H9 (cell line): Measurements from ENCODE around the gene TSR1. TPM values are rescaled to one million over a fixed set of nuclear protein-coding genes. Genes with fewer than 3 reads are reported as not detected.

ENCODE experiments used
- DNase-seq: peaks from one replicate; pipeline ENCODE4 v3.0.0-alpha.2; 2017
- H2AFZ ChIP-seq: one replicate; pipeline ENCODE4 v1.6.1; 2013; ENCODE audit warnings: mild to moderate bottlenecking, low read length, control low read depth, moderate library complexity
- H2AK5ac ChIP-seq: 2 replicates; pipeline ENCODE4 v1.6.1; 2013; ENCODE audit warnings: low read length, control low read depth, mixed read lengths; ENCODE audit not compliant: insufficient read length
- H2BK120ac ChIP-seq: one replicate; pipeline ENCODE4 v1.6.1; 2013; ENCODE audit warnings: low read depth, mild to moderate bottlenecking, low read length, control low read depth, inconsistent platforms; ENCODE audit not compliant: poor library complexity, severe bottlenecking
- H2BK12ac ChIP-seq: 2 replicates; pipeline ENCODE4 v1.6.1; 2013; ENCODE audit warnings: low read length, control low read depth, mixed read lengths, low read depth; ENCODE audit not compliant: insufficient read length
- H2BK15ac ChIP-seq: 2 replicates; pipeline ENCODE4 v1.6.1; 2013; ENCODE audit warnings: low read depth, low read length, control low read depth
- H2BK20ac ChIP-seq: one replicate; pipeline ENCODE4 v1.6.1; 2013; ENCODE audit warnings: low read depth, mild to moderate bottlenecking, low read length, control low read depth, inconsistent platforms; ENCODE audit not compliant: poor library complexity, severe bottlenecking
- H2BK5ac ChIP-seq: 2 replicates; pipeline ENCODE4 v1.6.1; 2013; ENCODE audit warnings: low read length, control low read depth, mixed read lengths; ENCODE audit not compliant: insufficient read length
- H3K14ac ChIP-seq: 2 replicates; pipeline ENCODE4 v1.6.1; 2013; ENCODE audit warnings: low read length, control low read depth; ENCODE audit not compliant: insufficient read depth
- H3K18ac ChIP-seq: 2 replicates; pipeline ENCODE4 v1.6.1; 2013; ENCODE audit warnings: low read depth, mild to moderate bottlenecking, mixed read lengths, low read length, control low read depth; ENCODE audit not compliant: insufficient read length
- H3K23ac ChIP-seq: 2 replicates; pipeline ENCODE4 v1.6.1; 2013; ENCODE audit warnings: low read length, control low read depth, mixed read lengths, low read depth; ENCODE audit not compliant: insufficient read length
- H3K23me2 ChIP-seq: 2 replicates; pipeline ENCODE4 v1.6.1; 2013; ENCODE audit warnings: low read depth, mild to moderate bottlenecking, mixed read lengths, low read length, control low read depth; ENCODE audit not compliant: insufficient read length, poor library complexity, severe bottlenecking
- H3K27ac ChIP-seq: 2 replicates; pipeline ENCODE4 v1.5.1; 2013; ENCODE audit warnings: low read length, control low read depth, mixed read lengths, low read depth; ENCODE audit not compliant: insufficient read length
- H3K27me3 ChIP-seq: 2 replicates; pipeline ENCODE4 v1.6.1; 2013; ENCODE audit warnings: low read length, control low read depth, inconsistent platforms; ENCODE audit not compliant: insufficient read depth
- H3K4ac ChIP-seq: 2 replicates; pipeline ENCODE4 v1.6.1; 2013; ENCODE audit warnings: low read depth, mild to moderate bottlenecking, control low read depth, inconsistent platforms, low read length, moderate library complexity
- H3K4me1 ChIP-seq: 2 replicates; pipeline ENCODE4 v1.6.1; 2013; ENCODE audit warnings: low read length, control low read depth, inconsistent platforms; ENCODE audit not compliant: insufficient read depth
- H3K4me2 ChIP-seq: 2 replicates; pipeline ENCODE4 v1.6.1; 2013; ENCODE audit warnings: low read length, control low read depth, mixed read lengths; ENCODE audit not compliant: insufficient read length, insufficient read depth
- H3K56ac ChIP-seq: 2 replicates; pipeline ENCODE4 v1.6.1; 2013; ENCODE audit warnings: low read depth, mild to moderate bottlenecking, mixed read lengths, low read length, control low read depth; ENCODE audit not compliant: insufficient read length
- H3K79me1 ChIP-seq: 2 replicates; pipeline ENCODE4 v1.6.1; 2013; ENCODE audit warnings: low read depth, mild to moderate bottlenecking, moderate library complexity, low read length, control low read depth, inconsistent platforms; ENCODE audit not compliant: insufficient read depth, poor library complexity, severe bottlenecking
- H3K79me2 ChIP-seq: 2 replicates; pipeline ENCODE4 v1.6.1; 2013; ENCODE audit warnings: low read length, control low read depth, inconsistent platforms; ENCODE audit not compliant: insufficient read depth
- H3K9ac ChIP-seq: 2 replicates; pipeline ENCODE4 v1.6.1; 2013; ENCODE audit warnings: low read length, control low read depth, mixed read lengths; ENCODE audit not compliant: insufficient read length; ENCODE audit errors: extremely low read depth
- H3K9me3 ChIP-seq: one replicate; pipeline ENCODE4 v1.6.1; 2013; ENCODE audit warnings: low read depth, low read length, inconsistent platforms; ENCODE audit not compliant: control insufficient read depth
- H3T11ph ChIP-seq: one replicate; pipeline ENCODE4 v1.6.1; 2013; ENCODE audit warnings: mild to moderate bottlenecking, low read length, control low read depth, inconsistent platforms
- H4K20me1 ChIP-seq: one replicate; pipeline ENCODE4 v1.6.1; 2013; ENCODE audit not compliant: control insufficient read depth, insufficient read length, insufficient read depth
- H4K5ac ChIP-seq: 2 replicates; pipeline ENCODE4 v1.6.1; 2013; ENCODE audit warnings: low read depth, mild to moderate bottlenecking, mixed read lengths, low read length, control low read depth; ENCODE audit not compliant: insufficient read length
- H4K8ac ChIP-seq: replicated peaks from 2 replicates; pipeline ENCODE4 v1.6.1; 2013; ENCODE audit warnings: low read length, control low read depth, mixed read lengths, low read depth; ENCODE audit not compliant: insufficient read length
- H4K91ac ChIP-seq: 2 replicates; pipeline ENCODE4 v1.6.1; 2013; ENCODE audit warnings: low read depth, mild to moderate bottlenecking, moderate library complexity, mixed read lengths, low read length, control low read depth; ENCODE audit not compliant: insufficient read length
- H3K27ac Mint-ChIP-seq, 3 experiments: 2 replicates in 2 of 3; 3 replicates in 1 of 3; pipeline ENCODE4 v1.8.0; 2020 to 2021; ENCODE audit warnings: mixed read lengths in 3 of 3, mild to moderate bottlenecking in 1 of 3, moderate library complexity in 1 of 3
- H3K27me3 Mint-ChIP-seq: 2 replicates; pipeline ENCODE4 v1.8.0; 2021; ENCODE audit warnings: low read depth, mild to moderate bottlenecking, moderate library complexity, mixed read lengths
- H3K36me3 Mint-ChIP-seq, 3 experiments: 2 replicates in 2 of 3; 3 replicates in 1 of 3; pipeline ENCODE4 v1.8.0; 2020 to 2021; ENCODE audit warnings: low read depth in 3 of 3, mixed read lengths in 3 of 3; ENCODE audit not compliant: insufficient read depth in 1 of 3
- H3K4me1 Mint-ChIP-seq, 2 experiments: 2 replicates each; pipeline ENCODE4 v1.8.0; 2020; ENCODE audit warnings: mixed read lengths in 2 of 2
- H3K4me3 Mint-ChIP-seq, 2 experiments: 2 replicates in 1 of 2; 3 replicates in 1 of 2; pipeline ENCODE4 v1.8.0; 2020 to 2021; ENCODE audit warnings: mild to moderate bottlenecking in 2 of 2, mixed read lengths in 2 of 2, moderate library complexity in 1 of 2
- H3K9me3 Mint-ChIP-seq, 2 experiments: 2 replicates in 1 of 2; 3 replicates in 1 of 2; pipeline ENCODE4 v1.8.0; 2020; ENCODE audit warnings: mild to moderate bottlenecking in 2 of 2, mixed read lengths in 2 of 2, moderate library complexity in 1 of 2
- WGBS: extraction: QIAGEN DNeasy Blood & Tissue Kit; methylation state at CpG from one replicate; pipeline ENCODE4 v1.1.7; 2013; ENCODE audit warnings: missing lambda C conversion rate, low lambda C conversion rate, mixed read lengths; ENCODE audit not compliant: insufficient read length; ENCODE audit errors: extremely low coverage; 5-methylcytosine and 5-hydroxymethylcytosine counted together
- total RNA-seq: library from RNA; stranded (reverse); gene quantifications from 2 replicates; pipeline ENCODE4 v1.2.1, GENCODE V29; 2021
- TF ChIP-seq, protein P1 (sequence below): fragments of 200-600 bp; sonication (generic); conservative IDR thresholded peaks from 3 replicates; pipeline ENCODE4 v1.8.0; 2021; ENCODE audit warnings: antibody characterized with exemption, mild to moderate bottlenecking

The TSR1 gene
- total RNA-seq, 1 experiment from 2014 or later, result 81.1 TPM

DNA sequence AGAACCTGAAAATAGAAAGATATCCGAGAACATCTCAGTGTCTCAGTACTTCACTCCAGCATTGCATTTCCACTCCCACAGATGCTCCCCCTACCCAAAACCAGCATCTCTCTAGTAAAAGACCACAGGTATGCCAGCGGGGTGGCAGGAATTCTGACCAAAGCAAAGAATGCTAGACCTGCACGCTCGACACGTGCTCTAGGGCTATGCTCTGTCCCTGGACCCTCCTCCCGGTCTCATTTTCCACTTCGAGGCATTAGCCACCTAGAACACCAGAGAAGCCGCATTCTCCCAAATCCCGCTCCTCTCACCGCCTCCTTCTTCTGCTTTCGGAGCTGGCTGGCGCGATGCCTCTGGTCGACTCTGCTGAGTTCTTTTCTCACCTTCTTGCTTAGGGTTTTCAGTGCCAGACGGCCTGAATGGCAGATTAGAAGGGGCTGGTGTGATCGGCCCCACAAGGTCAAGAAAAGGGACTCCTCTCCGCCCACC, 487 bp downstream of the TSR1 start:
- Histone ChIP-seq H3K4me1 (peaks cover 3% of the 10 kb centered on the region; the same call in 1 of the 2 replicates), H3K9ac (peak overlapping the region; percentile 80), H4K91ac (no peak overlapping the region), H3K18ac (no peak overlapping the region), H3K23me2 (peaks cover 12% of the 10 kb centered on the region), H2BK15ac (no peak overlapping the region), H2AK5ac (no peak overlapping the region), H2BK20ac (no peak overlapping the region), H2BK5ac (no peak overlapping the region), H4K5ac (no peak overlapping the region), H3K79me2 (peaks cover 6% of the 10 kb centered on the region; the same call in 1 of the 2 replicates), H3T11ph (no peak overlapping the region), H2BK12ac (no peak overlapping the region), H3K14ac (no peak overlapping the region), H3K27me3 (no peaks in the 10 kb centered on the region), H3K79me1 (no peaks in the 10 kb centered on the region), H4K8ac (no peak overlapping the region), H3K4me2 (peak overlapping the region; percentile 79), H4K20me1 (peaks cover 2% of the 10 kb centered on the region), H2BK120ac (no peak overlapping the region), H3K27ac (no peak overlapping the region), H3K56ac (no peak overlapping the region), H2AFZ (no peak overlapping the region), H3K4ac (no peak overlapping the region), H3K23ac (no peak overlapping the region), H3K9me3 (no peaks in the 10 kb centered on the region)
- no peaks in the 10 kb centered on the region for H3K9me3 Mint-ChIP-seq
- no CpG with 5 or more reads among the region's 17 CpGs for WGBS
- H3K36me3 Mint-ChIP-seq, result peaks cover 0 to 17% (median 0%) of the 10 kb centered on the region in 3 experiments; a peak in 3 of 7 replicates
- peak overlapping the region; percentile 95 to 99 (median 96); a peak in 6 of 7 replicates for H3K27ac Mint-ChIP-seq
- no peak overlapping the region for H3K4me3 Mint-ChIP-seq
- H3K27me3 Mint-ChIP-seq, result no peaks in the 10 kb centered on the region
- peaks cover 2 to 11% of the 10 kb centered on the region in 2 experiments; a peak in 3 of 4 replicates for H3K4me1 Mint-ChIP-seq
- DNase-seq, result no peak
- TF ChIP-seq, protein P1, sequence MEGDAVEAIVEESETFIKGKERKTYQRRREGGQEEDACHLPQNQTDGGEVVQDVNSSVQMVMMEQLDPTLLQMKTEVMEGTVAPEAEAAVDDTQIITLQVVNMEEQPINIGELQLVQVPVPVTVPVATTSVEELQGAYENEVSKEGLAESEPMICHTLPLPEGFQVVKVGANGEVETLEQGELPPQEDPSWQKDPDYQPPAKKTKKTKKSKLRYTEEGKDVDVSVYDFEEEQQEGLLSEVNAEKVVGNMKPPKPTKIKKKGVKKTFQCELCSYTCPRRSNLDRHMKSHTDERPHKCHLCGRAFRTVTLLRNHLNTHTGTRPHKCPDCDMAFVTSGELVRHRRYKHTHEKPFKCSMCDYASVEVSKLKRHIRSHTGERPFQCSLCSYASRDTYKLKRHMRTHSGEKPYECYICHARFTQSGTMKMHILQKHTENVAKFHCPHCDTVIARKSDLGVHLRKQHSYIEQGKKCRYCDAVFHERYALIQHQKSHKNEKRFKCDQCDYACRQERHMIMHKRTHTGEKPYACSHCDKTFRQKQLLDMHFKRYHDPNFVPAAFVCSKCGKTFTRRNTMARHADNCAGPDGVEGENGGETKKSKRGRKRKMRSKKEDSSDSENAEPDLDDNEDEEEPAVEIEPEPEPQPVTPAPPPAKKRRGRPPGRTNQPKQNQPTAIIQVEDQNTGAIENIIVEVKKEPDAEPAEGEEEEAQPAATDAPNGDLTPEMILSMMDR, result no peak
